SK-N-SH treated with all-trans-retinoic acid at 6 μM for 48 hours (cell line): ENCODE data around the gene PCNX3.

Experiments
- PPARA ChIP-seq: fragments of 250-450 bp; sonication (Bioruptor Pico); IDR thresholded peaks from 2 replicates; pipeline ENCODE4 v1.5.0; 2020; ENCODE audit warnings: mild to moderate bottlenecking, borderline replicate concordance
- TF ChIP-seq, protein P1 (sequence below): fragments of 250-450 bp; sonication (Bioruptor Pico); IDR thresholded peaks from 2 replicates; pipeline ENCODE4 v1.5.1; 2021; ENCODE audit warnings: mild to moderate bottlenecking, moderate library complexity

DNA sequence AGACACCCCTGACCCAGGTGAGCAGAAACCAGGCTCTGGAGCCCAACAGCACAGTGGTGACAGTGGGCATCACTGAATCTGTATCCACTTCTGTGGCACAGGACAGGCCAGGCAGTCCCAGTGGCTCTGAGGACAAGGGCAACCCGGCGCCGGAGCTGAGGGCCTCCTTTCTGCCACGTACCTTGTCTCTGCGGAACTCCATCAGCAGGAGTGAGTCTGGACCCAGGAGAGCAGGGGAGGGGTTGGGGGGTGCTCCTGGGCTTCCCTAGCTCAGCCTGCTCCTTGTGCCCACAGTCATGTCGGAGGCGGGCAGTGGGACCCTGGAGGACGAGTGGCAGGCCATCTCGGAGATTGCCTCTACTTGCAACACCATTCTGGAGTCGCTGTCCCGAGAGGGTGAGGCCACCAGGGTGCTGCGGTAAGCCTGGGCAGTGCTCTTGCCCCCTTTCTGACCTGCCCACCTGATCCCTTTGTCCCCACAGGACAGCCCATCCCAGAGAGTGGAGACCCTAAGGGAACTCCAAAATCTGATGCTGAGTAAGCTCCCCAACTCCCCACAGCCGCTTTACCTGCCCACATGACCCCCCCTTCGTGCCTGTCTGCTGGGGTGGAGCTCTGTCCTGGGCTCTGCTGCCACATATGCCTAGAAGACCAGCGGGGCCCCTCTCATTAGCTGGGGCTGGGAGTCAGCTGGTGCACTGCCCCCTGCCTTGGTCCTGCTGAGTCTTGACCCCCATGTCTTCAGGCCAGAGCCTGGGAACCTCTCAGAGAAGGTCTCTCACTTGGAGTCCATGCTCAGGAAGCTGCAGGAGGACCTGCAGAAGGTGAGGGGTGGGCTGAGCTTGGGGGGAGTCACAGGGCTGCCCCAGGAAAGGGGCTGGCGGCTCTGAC, 34.3 kb downstream of the PCNX3 start:
- no peak for TF ChIP-seq PPARA (CRISPR knock-in tag)
- TF ChIP-seq, protein P1, sequence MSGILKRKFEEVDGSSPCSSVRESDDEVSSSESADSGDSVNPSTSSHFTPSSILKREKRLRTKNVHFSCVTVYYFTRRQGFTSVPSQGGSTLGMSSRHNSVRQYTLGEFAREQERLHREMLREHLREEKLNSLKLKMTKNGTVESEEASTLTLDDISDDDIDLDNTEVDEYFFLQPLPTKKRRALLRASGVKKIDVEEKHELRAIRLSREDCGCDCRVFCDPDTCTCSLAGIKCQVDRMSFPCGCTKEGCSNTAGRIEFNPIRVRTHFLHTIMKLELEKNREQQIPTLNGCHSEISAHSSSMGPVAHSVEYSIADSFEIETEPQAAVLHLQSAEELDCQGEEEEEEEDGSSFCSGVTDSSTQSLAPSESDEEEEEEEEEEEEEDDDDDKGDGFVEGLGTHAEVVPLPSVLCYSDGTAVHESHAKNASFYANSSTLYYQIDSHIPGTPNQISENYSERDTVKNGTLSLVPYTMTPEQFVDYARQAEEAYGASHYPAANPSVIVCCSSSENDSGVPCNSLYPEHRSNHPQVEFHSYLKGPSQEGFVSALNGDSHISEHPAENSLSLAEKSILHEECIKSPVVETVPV (CRISPR knock-in tag) = no peak
